GM12878 (cell line): ENCODE measurements around the gene FADS3. TPM values are rescaled to one million over a fixed set of nuclear protein-coding genes. Genes with fewer than 3 reads are reported as not detected.

Experiments used
- ATAC-seq: fragments of 200-7000 bp; cut with Tn5 transposase; 3 replicates; pipeline ENCODE4 v1.9.1; 2020; ENCODE audit warnings: mild to moderate bottlenecking, moderate library complexity
- BruUV-seq: library from RNA; stranded (reverse); fragments of 400-500 nt; replicated peaks from 2 replicates; lab custom pipeline; 2021; lab: Mats Ljungman, UMichigan
- CTCF ChIA-PET: fragments of 300-600 bp; sonication (Branson Sonifier 250); formaldehyde crosslinking; extraction: SDS; loops from one replicate; lab custom pipeline; 2021; ENCODE audit warnings: inconsistent platforms; lab: Yijun Ruan, JAX
- POLR2A ChIA-PET: fragments of 350-600 bp; formaldehyde crosslinking; extraction: SDS; loops from one replicate; lab custom pipeline; 2021; ENCODE audit warnings: inconsistent platforms; lab: Charles Lee
- RAD21 ChIA-PET: fragments of 300-600 bp; sonication (Branson Sonifier 250); formaldehyde crosslinking; loops from one replicate; lab custom pipeline; 2023; ENCODE audit warnings: antibody characterized with exemption; ENCODE audit not compliant: unreplicated experiment; lab: Charles Lee
- SMC1A ChIA-PET: fragments of 300-600 bp; sonication (Branson Sonifier 250); formaldehyde crosslinking; loops from one replicate; lab custom pipeline; 2023; ENCODE audit not compliant: unreplicated experiment, uncharacterized antibody; lab: Charles Lee
- DNase-seq: peaks from one replicate; pipeline ENCODE4 v3.0.0-alpha.2; 2011; ENCODE audit warnings: low read depth, low spot score
- FAIRE-seq: peaks from 3 replicates; lab custom pipeline; 2011; peaks lifted over from hg19 to GRCh38; lab: Jason Lieb, UNC
- H2AFZ ChIP-seq: 2 replicates; pipeline ENCODE4 v1.6.0; 2011; ENCODE audit warnings: low read depth, low read length, control low read depth; ENCODE audit not compliant: control insufficient read depth
- H3K27ac ChIP-seq: 2 replicates; pipeline ENCODE4 v1.5.1; 2011; ENCODE audit warnings: control low read depth; ENCODE audit not compliant: control insufficient read depth, insufficient read depth
- H3K27me3 ChIP-seq, 2 experiments: replicated peaks in 1 of 2; 2 replicates each; pipeline versions ENCODE4 v1.6.0 to v1.6.1; 2011; ENCODE audit warnings: low read length in 1 of 2; ENCODE audit not compliant: control insufficient read depth in 2 of 2, insufficient read depth in 2 of 2
- H3K36me3 ChIP-seq, 2 experiments: 2 replicates each; pipeline ENCODE4 v1.5.1; 2011; ENCODE audit warnings: low read length in 1 of 2; ENCODE audit not compliant: control insufficient read depth in 2 of 2, insufficient read depth in 2 of 2
- H3K4me1 ChIP-seq: 2 replicates; pipeline ENCODE4 v1.6.1; 2011; ENCODE audit warnings: mild to moderate bottlenecking, low read length, moderate library complexity, mixed read lengths; ENCODE audit not compliant: control insufficient read depth, insufficient read depth
- H3K4me2 ChIP-seq: 2 replicates; pipeline ENCODE4 v1.6.0; 2011; ENCODE audit warnings: control low read depth; ENCODE audit not compliant: control insufficient read depth, insufficient read depth
- H3K4me3 ChIP-seq: fragments of 200-600 bp; sonication (generic); 2 replicates; pipeline ENCODE4 v1.5.1; 2016
- H3K79me2 ChIP-seq: 2 replicates; pipeline ENCODE4 v1.6.0; 2011; ENCODE audit warnings: low read length; ENCODE audit not compliant: control insufficient read depth, insufficient read depth
- H3K9ac ChIP-seq: 2 replicates; pipeline ENCODE4 v1.8.0; 2011; ENCODE audit warnings: low read length, control low read depth, mixed read lengths; ENCODE audit not compliant: control insufficient read depth, insufficient read depth
- H3K9me3 ChIP-seq: replicated peaks from 3 replicates; pipeline ENCODE4 v1.5.1; 2011; ENCODE audit warnings: mild to moderate bottlenecking, low read length; ENCODE audit not compliant: control insufficient read depth, insufficient read depth
- H4K20me1 ChIP-seq: 2 replicates; pipeline ENCODE4 v1.6.0; 2011; ENCODE audit not compliant: control insufficient read depth, insufficient read depth
- IRF5 ChIP-seq: fragments of 450-650 bp; IDR thresholded peaks from 2 replicates; pipeline ENCODE4 v1.6.1; 2017; ENCODE audit warnings: borderline replicate concordance
- PKNOX1 ChIP-seq: fragments of 450-650 bp; IDR thresholded peaks from 2 replicates; pipeline ENCODE4 v1.6.1; 2016; ENCODE audit warnings: mild to moderate bottlenecking
- SP1 ChIP-seq: IDR thresholded peaks from one replicate; pipeline ENCODE4 v1.6.1; 2011; ENCODE audit warnings: low read depth, low read length
- SRF ChIP-seq, 2 experiments: IDR thresholded peaks; 2 replicates each; pipeline ENCODE4 v1.6.1; 2011; ENCODE audit warnings: low read depth in 2 of 2, low read length in 2 of 2, mild to moderate bottlenecking in 1 of 2, moderate library complexity in 1 of 2
- WGBS: methylation state at CpG from one replicate; pipeline ENCODE4 v1.1.6; 2016; ENCODE audit warnings: low lambda C conversion rate; ENCODE audit not compliant: insufficient replicate concordance, insufficient coverage; ENCODE audit errors: missing lambda C conversion rate; 5-methylcytosine and 5-hydroxymethylcytosine counted together
- in situ Hi-C: fragments of 300-500 bp; cut with MboI; formaldehyde crosslinking; loops from 9 replicates; pipeline ENCODE4 v1.14.3; 2018; ENCODE audit warnings: mixed read lengths
- intact Hi-C: fragments of 100-400 bp; cut with micrococcal nuclease; formaldehyde crosslinking; loops from one replicate; pipeline ENCODE4 v1.14.2; 2022; ENCODE audit not compliant: unreplicated experiment
- polyA plus RNA-seq, 11 experiments: library from polyadenylated mRNA; depleted of rRNA in 4 of 11; unstranded in 6 of 11; stranded (reverse) in 5 of 11; fragments of >200 nt; fragmentation: Nextera tagmentation in 4 of 11; fragmentation: Illumina TruSeq in 1 of 11; extraction: Ambion mirVana in 4 of 11; extraction: Trizol in 1 of 11; gene quantifications; 1 replicate in 1 of 11; 2 replicates in 10 of 11; pipeline versions ENCODE4 v1.2.1 to v1.2.3, GENCODE V29; 2011 to 2016; ENCODE audit warnings: inconsistent platforms in 2 of 11, missing spikeins in 2 of 11, low read depth in 1 of 11
- total RNA-seq, 4 experiments: library from RNA; depleted of rRNA in 3 of 4; stranded (reverse); fragments of >200 nt in 3 of 4; fragmentation: Illumina TruSeq in 1 of 4; extraction: Trizol in 1 of 4; gene quantifications; 2 replicates each; pipeline versions ENCODE4 v1.2.1 to v1.2.3, GENCODE V29; 2013 to 2021

The FADS3 gene
- total and polyA plus RNA-seq, 10 of the 15 experiments (the other 5 are each of a cell fraction or from before 2014, with no cell fraction given) = 0.23 to 8.1 (median 4.2) TPM

GRCh38 chr11:61839742-61840141 lies 51.6 kb downstream of the FADS3 start:
- Histone ChIP-seq H3K27me3 (no peaks in the 10 kb centered on the region), H3K27ac (no peak overlapping the region), H3K36me3 (peaks cover 29 to 37% of the 10 kb centered on the region in 2 experiments), H3K4me2 (no peak overlapping the region), H2AFZ (no peak overlapping the region), H3K79me2 (peaks cover 27% of the 10 kb centered on the region), H3K4me3 (no peak overlapping the region), H3K4me1 (peaks cover 9% of the 10 kb centered on the region; the same call in 1 of the 2 replicates), H3K9ac (no peak overlapping the region), H4K20me1 (no peaks in the 10 kb centered on the region), H3K9me3 (no peaks in the 10 kb centered on the region)
- no peak for DNase-seq
- WGBS = 98% methylated on average over 2 of the region's 2 CpGs
- POLR2A ChIA-PET = interaction anchor here (1.5 kb wide), 1 partner anchor 12 kb away, joined by 5 read pairs; the partner anchor contains the start of gene FADS2
- CTCF ChIA-PET = interaction anchor here (1.1 kb wide), 1 partner anchor 41 kb away, joined by 3 read pairs; no protein-coding TSS in a partner anchor
- FAIRE-seq = no peak
- no peak for TF ChIP-seq IRF5
- TF ChIP-seq SP1 = no peak
- TF ChIP-seq PKNOX1 = no peak
- in situ Hi-C loops (no loop called here), intact Hi-C loops (no loop called here)
- no TSS peak for BruUV-seq
- ATAC-seq = no peak
- RAD21 ChIA-PET = no interaction called here
- SMC1A ChIA-PET = interaction anchor here (2.3 kb wide), 1 partner anchor 9 kb away, joined by 7 read pairs; no protein-coding TSS in a partner anchor

DNA sequence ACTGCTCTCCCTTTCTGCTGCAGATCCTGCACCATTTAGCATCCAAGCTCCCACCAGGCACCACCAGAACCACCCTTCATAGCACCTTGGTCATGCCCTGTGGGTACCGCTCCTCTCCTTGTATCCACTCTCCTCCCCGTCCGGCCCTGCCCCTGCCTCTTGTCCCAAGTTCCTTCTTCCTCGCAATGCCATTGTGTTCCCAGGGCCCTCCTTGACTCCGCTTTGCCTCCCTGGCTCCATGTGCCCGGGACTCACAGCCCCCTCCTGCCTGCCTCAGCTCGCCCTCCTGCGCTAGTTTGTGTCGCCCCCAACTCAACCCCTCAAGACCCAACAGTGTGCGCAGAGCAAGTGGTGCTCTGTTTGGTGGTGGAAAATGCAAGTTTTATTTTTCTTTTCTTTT lies 52.4 kb downstream of the FADS3 start:
- DNase-seq (no peak), FAIRE-seq (no peak), ATAC-seq (no peak)
- no peak overlapping the region for H3K27ac ChIP-seq
- no peak overlapping the region for H3K9ac ChIP-seq
- CTCF ChIA-PET = interaction anchor here (1.1 to 1.5 kb wide), 2 partner anchors 41 to 269 kb away, joined by 3 read pairs; no protein-coding TSS in a partner anchor
- no peak overlapping the region for H2AFZ ChIP-seq
- H3K4me2 ChIP-seq = no peak overlapping the region
- no peak overlapping the region for H3K4me3 ChIP-seq
- H3K36me3 ChIP-seq = peaks cover 29 to 37% of the 10 kb centered on the region in 2 experiments
- no peaks in the 10 kb centered on the region for H3K27me3 ChIP-seq
- SMC1A ChIA-PET = interaction anchor here (0.5 to 1.1 kb wide), 2 partner anchors 24 to 254 kb away, joined by 3 read pairs; no protein-coding TSS in a partner anchor
- no peak for TF ChIP-seq SRF (IDR thresholded peaks at IDR 0.05; ENCODE audit: low read depth in 2 of 2, low read length in 2 of 2)
- WGBS = 80% methylated on average over 10 of the region's 10 CpGs
- no TSS peak for BruUV-seq
- no peaks in the 10 kb centered on the region for H4K20me1 ChIP-seq
- RAD21 ChIA-PET = interaction anchor here (1.6 kb wide), 1 partner anchor 24 kb away, joined by 3 read pairs; no protein-coding TSS in a partner anchor
- POLR2A ChIA-PET = interaction anchor here (0.6 to 0.8 kb wide), 2 partner anchors 41 to 236 kb away, joined by 3 to 4 read pairs; no protein-coding TSS in a partner anchor
- no peaks in the 10 kb centered on the region for H3K9me3 ChIP-seq
- in situ Hi-C loops = no loop called here
- intact Hi-C loops = no loop called here
- H3K4me1 ChIP-seq = peaks cover 16% of the 10 kb centered on the region
- peaks cover 32% of the 10 kb centered on the region for H3K79me2 ChIP-seq
